CD14-positive monocyte (primary cell): ENCODE data around the gene AASDHPPT. TPM values are rescaled to one million over a fixed set of nuclear protein-coding genes. Genes with fewer than 3 reads are reported as not detected.

Experiments
- DNase-seq, 3 donors: peaks; one replicate each; pipeline ENCODE4 v3.0.0-alpha.2; 2011 to 2022
- H2AFZ ChIP-seq: 2 replicates; pipeline ENCODE4 v1.6.0; 2012; ENCODE audit warnings: mild to moderate bottlenecking, low read depth, low read length, inconsistent platforms; ENCODE audit not compliant: insufficient read depth, poor library complexity, severe bottlenecking
- H3K27ac ChIP-seq, 2 donors: 1 replicate in 1 of 2; 2 replicates in 1 of 2; pipeline ENCODE4 v1.5.1; 2012 to 2013; ENCODE audit warnings: low read length in 2 of 2, control low read depth in 1 of 2, inconsistent platforms in 1 of 2, low read depth in 1 of 2, mild to moderate bottlenecking in 1 of 2
- H3K27me3 ChIP-seq, 2 donors: one replicate each; pipeline versions ENCODE4 v1.6.0 to v1.6.1; 2011 to 2013; ENCODE audit warnings: low read length in 2 of 2; ENCODE audit not compliant: control insufficient read depth in 2 of 2, insufficient read depth in 2 of 2
- H3K36me3 ChIP-seq, 2 donors: replicated peaks in 1 of 2; 1 replicate in 1 of 2; 2 replicates in 1 of 2; pipeline versions ENCODE4 v1.5.1 to v1.6.1; 2012 to 2013; ENCODE audit warnings: low read length in 2 of 2, control low read depth in 1 of 2, inconsistent platforms in 1 of 2, mild to moderate bottlenecking in 1 of 2; ENCODE audit not compliant: insufficient read depth in 2 of 2, control insufficient read depth in 1 of 2
- H3K4me1 ChIP-seq, 2 donors: 1 replicate in 1 of 2; 2 replicates in 1 of 2; pipeline versions ENCODE4 v1.5.1 to v1.6.1; 2012 to 2013; ENCODE audit warnings: low read length in 2 of 2, control low read depth in 1 of 2, inconsistent platforms in 1 of 2, mild to moderate bottlenecking in 1 of 2, moderate library complexity in 1 of 2; ENCODE audit not compliant: insufficient read depth in 2 of 2, control insufficient read depth in 1 of 2
- H3K4me2 ChIP-seq: replicated peaks from 2 replicates; pipeline ENCODE3; 2012; ENCODE audit warnings: low read length, moderate library complexity, mild to moderate bottlenecking; ENCODE audit not compliant: poor library complexity, severe bottlenecking; ENCODE audit errors: extremely low read depth
- H3K4me3 ChIP-seq, 3 experiments: fragments of 200-600 bp in 1 of 3; sonication (generic) in 1 of 3; replicated peaks in 1 of 3; 1 replicate in 2 of 3; 2 replicates in 1 of 3; pipeline ENCODE4 v1.5.1; 2011 to 2013; ENCODE audit warnings: low read length in 3 of 3, mild to moderate bottlenecking in 3 of 3, control low read depth in 2 of 3, low read depth in 2 of 3, inconsistent platforms in 1 of 3, moderate library complexity in 1 of 3
- H3K79me2 ChIP-seq: 2 replicates; pipeline ENCODE4 v1.6.0; 2012; ENCODE audit warnings: mild to moderate bottlenecking, control low read depth, inconsistent platforms, low read length, moderate library complexity; ENCODE audit not compliant: insufficient read depth
- H3K9ac ChIP-seq: 2 replicates; pipeline ENCODE4 v1.6.0; 2017; ENCODE audit warnings: low read length, mild to moderate bottlenecking; ENCODE audit not compliant: insufficient read depth, poor library complexity, severe bottlenecking
- H3K9me3 ChIP-seq, 2 donors: replicated peaks in 1 of 2; 1 replicate in 1 of 2; 2 replicates in 1 of 2; pipeline versions ENCODE4 v1.5.1 to v1.6.1; 2012 to 2013; ENCODE audit warnings: low read length in 2 of 2, control low read depth in 1 of 2; ENCODE audit not compliant: control insufficient read depth in 1 of 2, insufficient read depth in 1 of 2
- H4K20me1 ChIP-seq: 2 replicates; pipeline ENCODE4 v1.6.0; 2012; ENCODE audit warnings: mild to moderate bottlenecking, low read length, control low read depth, moderate library complexity; ENCODE audit not compliant: insufficient read depth
- H3K27ac Mint-ChIP-seq, 7 donors: one replicate each; pipeline ENCODE4 v1.8.0; 2020; ENCODE audit warnings: mild to moderate bottlenecking in 7 of 7, mixed read lengths in 7 of 7, moderate library complexity in 6 of 7, inconsistent platforms in 2 of 7
- H3K27me3 Mint-ChIP-seq, 3 donors: one replicate each; pipeline ENCODE4 v1.8.0; 2021 to 2022; ENCODE audit warnings: low read depth in 3 of 3, mild to moderate bottlenecking in 3 of 3, mixed read lengths in 3 of 3, moderate library complexity in 3 of 3, inconsistent platforms in 1 of 3
- H3K36me3 Mint-ChIP-seq, 2 donors: one replicate each; pipeline ENCODE4 v1.8.0; 2020; ENCODE audit warnings: mixed read lengths in 2 of 2, inconsistent platforms in 1 of 2, mild to moderate bottlenecking in 1 of 2
- H3K4me1 Mint-ChIP-seq: one replicate; pipeline ENCODE4 v1.8.0; 2020; ENCODE audit warnings: mild to moderate bottlenecking, mixed read lengths
- H3K4me3 Mint-ChIP-seq, 2 donors: one replicate each; pipeline ENCODE4 v1.8.0; 2020; ENCODE audit warnings: mild to moderate bottlenecking in 2 of 2, mixed read lengths in 2 of 2, moderate library complexity in 1 of 2
- H3K9me3 Mint-ChIP-seq, 7 donors: one replicate each; pipeline ENCODE4 v1.8.0; 2020 to 2022; ENCODE audit warnings: mixed read lengths in 7 of 7, mild to moderate bottlenecking in 6 of 7, moderate library complexity in 6 of 7, inconsistent platforms in 2 of 7
- CTCF ChIP-seq: fragments of 200-600 bp; IDR thresholded peaks from one replicate; pipeline ENCODE4 v1.8.0; 2022; ENCODE audit warnings: antibody characterized with exemption, mild to moderate bottlenecking
- WGBS: methylation state at CpG from one replicate; pipeline ENCODE4 v1.1.5; 2013; ENCODE audit warnings: missing lambda C conversion rate; ENCODE audit not compliant: insufficient coverage; 5-methylcytosine and 5-hydroxymethylcytosine counted together
- intact Hi-C, 2 donors: fragments of 100-400 bp; cut with micrococcal nuclease; formaldehyde crosslinking; loops; one replicate each; pipeline versions ENCODE4 v1.15.0 to v1.15.1; 2023
- polyA minus RNA-seq: library from RNA; depleted of rRNA, polyadenylated mRNA; stranded (reverse); fragments of >200 nt; gene quantifications from 2 replicates; pipeline ENCODE4 v1.2.3, GENCODE V29; 2012
- polyA plus RNA-seq, 3 donors: library from polyadenylated mRNA; depleted of rRNA in 1 of 3; unstranded in 2 of 3; stranded (reverse) in 1 of 3; fragments of 300-500 nt in 2 of 3; fragments of >200 nt in 1 of 3; fragmentation: Illumina TruSeq in 2 of 3; gene quantifications; 1 replicate in 2 of 3; 2 replicates in 1 of 3; pipeline ENCODE4 v1.2.3, GENCODE V29; 2012 to 2021
- total RNA-seq, 12 experiments: library from RNA in 1 of 12; stranded (reverse) in 1 of 12; fragments of 120-200 nt in 1 of 12; gene quantifications; one replicate each; pipeline ENCODE4 v1.2.4 and lab custom pipeline; 2013 to 2026; ENCODE audit warnings: mixed read lengths in 6 of 12, inconsistent platforms in 1 of 12

Gene AASDHPPT, protein sequence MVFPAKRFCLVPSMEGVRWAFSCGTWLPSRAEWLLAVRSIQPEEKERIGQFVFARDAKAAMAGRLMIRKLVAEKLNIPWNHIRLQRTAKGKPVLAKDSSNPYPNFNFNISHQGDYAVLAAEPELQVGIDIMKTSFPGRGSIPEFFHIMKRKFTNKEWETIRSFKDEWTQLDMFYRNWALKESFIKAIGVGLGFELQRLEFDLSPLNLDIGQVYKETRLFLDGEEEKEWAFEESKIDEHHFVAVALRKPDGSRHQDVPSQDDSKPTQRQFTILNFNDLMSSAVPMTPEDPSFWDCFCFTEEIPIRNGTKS
- 38.9 TPM for total RNA-seq (2013)
- polyA plus RNA-seq: 10 to 100 TPM in 2 of 3 donors, 1 to 10 TPM in 1; 7.6 to 47.3 (median 27.3) TPM
- polyA minus RNA-seq: 15.2 and 19.4 TPM in 2 replicates
- 8.3 to 24.2 (median 11.7) reads per million in 11 experiments for total RNA-seq (lab: John Stamatoyannopoulos, UW)

GRCh38 chr11:106077609-106078455, at the start of gene AASDHPPT:
Gene AASDHPPT, plus strand, starts transcription at chr11:106077662. Its CDS starts 49 bp downstream, at chr11:106077711.
- H3K36me3 ChIP-seq: peaks cover 26 to 33% of the 10 kb centered on the region in 2 donors
- Mint-ChIP-seq H3K4me1 (peaks cover 36% of the 10 kb centered on the region), H3K9me3 (no peaks in the 10 kb centered on the region), H3K27me3 (no peaks in the 10 kb centered on the region), H3K36me3 (peaks cover 23 to 25% of the 10 kb centered on the region in 2 donors), H3K4me3 (peak within 1 kb of the TSS; percentile 96 to 99), H3K27ac (peak within 1 kb of the TSS; percentile 96 to 99 (median 99))
- 0% methylated on average over 41 of the region's 55 CpGs for WGBS
- peak within 1 kb of the TSS; percentile 94 for H3K9ac ChIP-seq
- peaks cover 13% of the 10 kb centered on the region for H4K20me1 ChIP-seq
- TF ChIP-seq CTCF: no peak
- H3K4me3 ChIP-seq: peak within 1 kb of the TSS; percentile 87 to 88 (median 88)
- no peaks in the 10 kb centered on the region for H3K9me3 ChIP-seq
- intact Hi-C loops: loop anchor here (5.0 kb wide), 1 partner anchor 56 kb away; the partner anchor contains the start of gene MSANTD4 (in 2 of the 2)
- H3K79me2 ChIP-seq: peaks cover 42% of the 10 kb centered on the region
- H2AFZ ChIP-seq: peak within 1 kb of the TSS; percentile 96
- peak within 1 kb of the TSS; percentile 96 to 98 for H3K27ac ChIP-seq
- peak in 1 of 3 donors; percentile 6 for DNase-seq
- peak within 1 kb of the TSS; percentile 90 for H3K4me2 ChIP-seq
- H3K27me3 ChIP-seq: no peaks in the 10 kb centered on the region
- peaks cover 16 to 29% of the 10 kb centered on the region in 2 donors for H3K4me1 ChIP-seq

- H3K9ac ChIP-seq: no peak overlapping the region
- no peak overlapping the region for H3K4me3 ChIP-seq
- no CpG with 5 or more reads among the region's 4 CpGs for WGBS
- Mint-ChIP-seq H3K4me1 (no peaks in the 10 kb centered on the region), H3K36me3 (no peaks in the 10 kb centered on the region), H3K9me3 (peaks cover 0 to 6% (median 3%) of the 10 kb centered on the region in 7 donors), H3K27ac (no peak overlapping the region), H3K4me3 (no peak overlapping the region), H3K27me3 (peaks cover 0 to 6% (median 3%) of the 10 kb centered on the region in 3 donors)
- H4K20me1 ChIP-seq: no peaks in the 10 kb centered on the region
- no peaks in the 10 kb centered on the region for H3K9me3 ChIP-seq
- H2AFZ ChIP-seq: no peak overlapping the region
- no peaks in the 10 kb centered on the region for H3K36me3 ChIP-seq
- no peak overlapping the region for H3K4me2 ChIP-seq
- TF ChIP-seq CTCF: no peak
- intact Hi-C loops: no loop called here
- H3K79me2 ChIP-seq: no peaks in the 10 kb centered on the region
- H3K4me1 ChIP-seq: no peaks in the 10 kb centered on the region
- DNase-seq: no peak
- H3K27me3 ChIP-seq: peaks cover 0 to 2% of the 10 kb centered on the region in 2 donors
- H3K27ac ChIP-seq: no peak overlapping the region
These were observed 46.9 kb upstream of the AASDHPPT start for GRCh38 chr11:106030609-106031008.
